Thyroid gland (tissue), 4 donors: ENCODE data around the gene CFAP46. TPM values are rescaled to one million over a fixed set of nuclear protein-coding genes. Genes with fewer than 3 reads are reported as not detected.
"Not testable (repeated sequence)": the region's sequence is repeated elsewhere in the genome, so short reads cannot be mapped to it uniquely, and the experiment has no call there.

ENCODE experiments used
- DNase-seq, 2 donors: peaks; one replicate each; pipeline ENCODE4 v3.0.0-alpha.2; 2019
- H3K27ac ChIP-seq, 3 donors: fragments of 200-600 bp; sonication (generic); 1 replicate in 2 of 3; 2 replicates in 1 of 3; pipeline ENCODE4 v1.5.1; 2016 to 2019; ENCODE audit warnings: mild to moderate bottlenecking in 1 of 3, moderate library complexity in 1 of 3
- H3K27me3 ChIP-seq: fragments of 200-600 bp; sonication (generic); one replicate; pipeline ENCODE4 v1.5.1; 2019
- H3K36me3 ChIP-seq, 2 donors: fragments of 200-600 bp; sonication (generic); one replicate each; pipeline ENCODE4 v1.5.1; 2016 to 2019
- H3K4me1 ChIP-seq, 2 donors: fragments of 200-600 bp; sonication (generic); one replicate each; pipeline ENCODE4 v1.5.1; 2017 to 2019
- H3K4me3 ChIP-seq, 3 donors: fragments of 200-600 bp; sonication (generic); replicated peaks in 1 of 3; 1 replicate in 2 of 3; 2 replicates in 1 of 3; pipeline ENCODE4 v1.5.1; 2016; ENCODE audit warnings: mild to moderate bottlenecking in 1 of 3
- H3K9me3 ChIP-seq: fragments of 200-600 bp; sonication (generic); one replicate; pipeline ENCODE4 v1.5.1; 2017
- CTCF ChIP-seq, 6 experiments: fragments of 200-600 bp in 3 of 6; fragments of 450-650 bp in 3 of 6; sonication (generic) in 3 of 6; IDR thresholded peaks; one replicate each; pipeline ENCODE4 v1.5.1; 2016 to 2019; ENCODE audit warnings: antibody characterized with exemption in 6 of 6, mild to moderate bottlenecking in 2 of 6, inconsistent platforms in 1 of 6, moderate library complexity in 1 of 6
- POLR2A ChIP-seq, 2 donors: fragments of 450-650 bp; IDR thresholded peaks; one replicate each; pipeline ENCODE4 v1.6.1; 2017; ENCODE audit warnings: antibody characterized with exemption in 2 of 2, mild to moderate bottlenecking in 2 of 2, moderate library complexity in 1 of 2
- WGBS, 2 donors: methylation state at CpG; one replicate each; pipeline ENCODE4 v1.1.5; 2017; 5-methylcytosine and 5-hydroxymethylcytosine counted together
- intact Hi-C: fragments of 100-400 bp; cut with DNase I; formaldehyde crosslinking; loops from one replicate; pipeline ENCODE4 v1.15.1; 2023
- total RNA-seq, 4 donors: library from RNA; depleted of rRNA; stranded (reverse); fragments of >200 nt; gene quantifications; one replicate each; pipeline ENCODE4 v1.2.3, GENCODE V29; 2016

Gene CFAP46
- total RNA-seq, 4 donors from 2014 or later: 3.6 to 12.7 (median 9.1) TPM

- intact Hi-C loops: loop anchor here (10.0 kb wide), 1 partner anchor 220 kb away; no protein-coding TSS in a partner anchor
- H3K4me3 ChIP-seq: no peak overlapping the region
- no peaks in the 10 kb centered on the region for H3K4me1 ChIP-seq
- TF ChIP-seq CTCF (IDR thresholded peaks at IDR 0.05): no peak
- no peaks in the 10 kb centered on the region for H3K9me3 ChIP-seq
- no peak for DNase-seq
- WGBS, 2 donors: 84 to 87% methylated on average over 21 of the region's 21 CpGs
- H3K27me3 ChIP-seq: no peaks in the 10 kb centered on the region
- no peak overlapping the region for H3K27ac ChIP-seq
- H3K36me3 ChIP-seq: no peaks in the 10 kb centered on the region
These were observed 37.3 kb downstream of the CFAP46 start for GRCh38 chr10:132904814-132905649.

- no peaks in the 10 kb centered on the region for H3K36me3 ChIP-seq
- H3K27ac ChIP-seq: no peak overlapping the region
- DNase-seq: peak; percentile 73 to 77
- H3K4me3 ChIP-seq: no peak overlapping the region
- TF ChIP-seq POLR2A (IDR thresholded peaks at IDR 0.05): no peak
- TF ChIP-seq CTCF (IDR thresholded peaks at IDR 0.05): peak; percentile 75 to 96 (median 92)
- intact Hi-C loops: loop anchor here (10.0 kb wide), 1 partner anchor 221 kb away; no protein-coding TSS in a partner anchor
- no peaks in the 10 kb centered on the region for H3K9me3 ChIP-seq
- no peaks in the 10 kb centered on the region for H3K27me3 ChIP-seq
- WGBS, 2 donors: 29% methylated on average over 15 of the region's 15 CpGs
- no peaks in the 10 kb centered on the region for H3K4me1 ChIP-seq
These were observed 38.1 kb downstream of the CFAP46 start for GRCh38 chr10:132904181-132904813.

GRCh38 chr10:132902656-132903575 lies 39.5 kb downstream of the CFAP46 start:
- WGBS, 2 donors: 91 to 92% methylated on average over 19 of the region's 19 CpGs
- H3K9me3 ChIP-seq, H3K27ac ChIP-seq, H3K4me1 ChIP-seq, H3K36me3 ChIP-seq, H3K27me3 ChIP-seq, H3K4me3 ChIP-seq: not testable (repeated sequence)
- intact Hi-C loops: loop anchor here (10.0 kb wide), 1 partner anchor 222 kb away; no protein-coding TSS in a partner anchor
- peak in 1 of 2 donors; percentile 1 for DNase-seq

GRCh38 chr10:132901351-132901750 lies 41.0 kb downstream of the CFAP46 start:
- no peaks in the 10 kb centered on the region for H3K4me1 ChIP-seq
- whole genome bisulfite sequencing, 2 donors: 94 to 96% methylated on average over 7 of the region's 7 CpGs
- H3K27ac ChIP-seq: no peak overlapping the region
- DNase-seq: no peak
- H3K36me3 ChIP-seq: no peaks in the 10 kb centered on the region
- intact Hi-C loops: loop anchor here (10.0 kb wide), 1 partner anchor 223 kb away; no protein-coding TSS in a partner anchor
- H3K9me3 ChIP-seq: no peaks in the 10 kb centered on the region
- TF ChIP-seq POLR2A (IDR thresholded peaks at IDR 0.05) (no peak), CTCF (IDR thresholded peaks at IDR 0.05) (no peak)
- no peak overlapping the region for H3K4me3 ChIP-seq
- H3K27me3 ChIP-seq: no peaks in the 10 kb centered on the region

GRCh38 chr10:132900211-132900756 lies 42.1 kb downstream of the CFAP46 start:
- 71 to 94% methylated on average over 1 to 8 of the region's 14 CpGs for WGBS, 2 donors
- H3K27ac ChIP-seq: no peak overlapping the region
- H3K27me3 ChIP-seq: no peaks in the 10 kb centered on the region
- H3K4me1 ChIP-seq: no peaks in the 10 kb centered on the region
- H3K36me3 ChIP-seq: no peaks in the 10 kb centered on the region
- no peaks in the 10 kb centered on the region for H3K9me3 ChIP-seq
- TF ChIP-seq POLR2A (IDR thresholded peaks at IDR 0.05) (no peak), CTCF (IDR thresholded peaks at IDR 0.05) (no peak)
- intact Hi-C loops: loop anchor here (10.0 kb wide), 1 partner anchor 225 kb away; no protein-coding TSS in a partner anchor
- no peak for DNase-seq
- H3K4me3 ChIP-seq: no peak overlapping the region
